ENCODE data around the gene CBX4. TPM values are rescaled to one million over a fixed set of nuclear protein-coding genes. Genes with fewer than 3 reads are reported as not detected.

The CBX4 gene
- total RNA-seq, 1 experiment from 2014 or later = 6.2 TPM

DNA sequence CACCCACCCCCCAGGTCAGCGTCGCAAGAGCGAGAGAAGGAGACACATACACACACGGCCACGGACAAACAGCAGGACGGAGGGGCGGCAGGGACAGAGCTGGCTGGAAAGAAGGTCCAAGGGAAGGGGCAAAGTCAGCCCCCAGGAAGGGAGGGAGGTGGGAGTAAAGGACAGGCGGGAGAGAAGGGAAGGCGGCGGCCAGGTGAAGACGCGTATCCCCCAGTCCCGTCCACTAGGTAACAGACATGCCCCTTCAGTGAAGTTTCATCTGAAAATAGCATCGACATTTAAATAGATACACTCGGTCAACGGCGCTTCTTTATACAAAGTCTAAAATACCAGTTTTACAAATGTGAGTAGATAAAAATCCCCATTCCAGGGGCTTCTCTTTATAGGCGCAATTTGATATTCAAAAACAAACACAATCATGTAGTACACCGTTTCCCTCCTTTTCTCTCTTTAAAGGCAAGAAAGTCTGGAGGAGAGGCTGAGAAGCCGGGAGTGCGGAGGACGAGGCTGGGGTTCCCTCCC is 46.8 kb downstream of the CBX4 start:
- no peak overlapping the region for H3K27ac ChIP-seq (ENCODE audit: insufficient read length, low read depth, low read length)
- no peak overlapping the region for H2BK5ac ChIP-seq (ENCODE audit: insufficient read length, low read length)
- H3K4me2 ChIP-seq (ENCODE audit: insufficient read depth, insufficient read length, low read length) = no peak overlapping the region
- peaks cover 0 to 3% of the 10 kb centered on the region in 2 experiments; a peak in 1 of 5 replicates for H3K9me3 Mint-ChIP-seq
- H3K79me2 ChIP-seq (ENCODE audit: insufficient read depth, low read length) = no peaks in the 10 kb centered on the region
- DNase-seq = no peak
- H2BK15ac ChIP-seq (ENCODE audit: low read depth, low read length) = no peak overlapping the region
- no peaks in the 10 kb centered on the region; a peak in 2 of 7 replicates for H3K36me3 Mint-ChIP-seq (ENCODE audit: insufficient read depth in 1 of 3, low read depth in 3 of 3)
- WGBS (ENCODE audit: extremely low coverage, insufficient read length, low lambda C conversion rate) = no CpG with 5 or more reads among the region's 22 CpGs
- TF ChIP-seq CTCF (conservative IDR thresholded peaks at IDR 0.05) = no peak
- peaks cover 8% of the 10 kb centered on the region for H3K4me1 ChIP-seq (ENCODE audit: insufficient read depth, low read length)
- no peak overlapping the region for H3K27ac Mint-ChIP-seq
- H3K27me3 Mint-ChIP-seq (ENCODE audit: low read depth) = peaks cover 91% of the 10 kb centered on the region
- H3K4me1 Mint-ChIP-seq = peaks cover 29 to 54% of the 10 kb centered on the region in 2 experiments
- no peak overlapping the region for H2BK12ac ChIP-seq (ENCODE audit: insufficient read length, low read depth, low read length)
- H3K4me3 Mint-ChIP-seq = peak overlapping the region in 1 of 2 experiments; percentile 71; a peak in 3 of 5 replicates
- H3K9ac ChIP-seq (ENCODE audit: extremely low read depth, insufficient read length, low read length) = no peak overlapping the region
- peaks cover 12% of the 10 kb centered on the region for H3K23me2 ChIP-seq (ENCODE audit: insufficient read length, low read depth, low read length, poor library complexity, severe bottlenecking)
- H3K4ac ChIP-seq (ENCODE audit: low read depth, low read length) = no peak overlapping the region
- H3K79me1 ChIP-seq (ENCODE audit: insufficient read depth, low read depth, low read length, poor library complexity, severe bottlenecking) = no peaks in the 10 kb centered on the region
- H3T11ph ChIP-seq (ENCODE audit: low read length) = no peak overlapping the region
- no peak overlapping the region for H2BK120ac ChIP-seq (ENCODE audit: low read depth, low read length, poor library complexity, severe bottlenecking)
- H3K56ac ChIP-seq (ENCODE audit: insufficient read length, low read depth, low read length) = no peak overlapping the region
- no peak overlapping the region for H2AK5ac ChIP-seq (ENCODE audit: insufficient read length, low read length)
- H3K27me3 ChIP-seq (ENCODE audit: insufficient read depth, low read length) = peaks cover 72% of the 10 kb centered on the region
- no peak overlapping the region for H4K8ac ChIP-seq (replicated peaks; ENCODE audit: insufficient read length, low read depth, low read length)
- H3K14ac ChIP-seq (ENCODE audit: insufficient read depth, low read length) = no peak overlapping the region; the same call in 1 of the 2 replicates
- no peak overlapping the region for H4K5ac ChIP-seq (ENCODE audit: insufficient read length, low read depth, low read length)
- H3K18ac ChIP-seq (ENCODE audit: insufficient read length, low read depth, low read length) = no peak overlapping the region
- no peaks in the 10 kb centered on the region for H3K9me3 ChIP-seq (ENCODE audit: control insufficient read depth, low read depth, low read length)
- no peak overlapping the region for H4K91ac ChIP-seq (ENCODE audit: insufficient read length, low read depth, low read length)
- H2BK20ac ChIP-seq (ENCODE audit: low read depth, low read length, poor library complexity, severe bottlenecking) = no peak overlapping the region
- no peak overlapping the region for H3K23ac ChIP-seq (ENCODE audit: insufficient read length, low read depth, low read length)
- H2AFZ ChIP-seq (ENCODE audit: low read length) = no peak overlapping the region
- H4K20me1 ChIP-seq (ENCODE audit: control insufficient read depth, insufficient read depth, insufficient read length) = no peaks in the 10 kb centered on the region

Measured in H9 (cell line).